Breast epithelium (tissue), 3 donors: ENCODE measurements around the gene ANKRD17.

Source experiments
- POLR2A ChIP-seq: fragments of 450-650 bp; IDR thresholded peaks from one replicate; pipeline ENCODE4 v1.6.1; 2016; ENCODE audit warnings: antibody characterized with exemption, mild to moderate bottlenecking, moderate library complexity
- TF ChIP-seq, protein P1 (sequence below), 3 donors: fragments of 450-650 bp; IDR thresholded peaks; one replicate each; pipeline ENCODE4 v1.5.1; 2016 to 2017; ENCODE audit warnings: antibody characterized with exemption in 3 of 3, mild to moderate bottlenecking in 3 of 3, moderate library complexity in 3 of 3

DNA sequence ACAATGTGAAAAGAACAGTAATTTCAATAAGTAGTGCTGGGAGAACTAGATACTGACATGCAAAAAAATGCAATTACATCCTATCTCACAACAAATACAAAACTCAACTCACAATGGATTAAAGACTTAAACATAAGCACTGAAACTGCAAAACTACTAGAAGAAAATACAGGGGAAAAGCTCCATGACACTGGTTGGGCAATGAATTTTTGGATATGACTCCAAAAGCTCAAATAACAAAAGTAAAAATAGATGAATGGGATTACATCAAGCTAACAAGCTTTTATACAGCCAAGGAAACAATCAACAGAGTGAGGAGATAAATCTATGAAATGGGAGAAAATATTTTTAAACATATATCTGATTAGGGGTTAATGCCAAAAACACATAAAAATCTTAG, 53.1 kb downstream of the ANKRD17 start:
- TF ChIP-seq, protein P1, sequence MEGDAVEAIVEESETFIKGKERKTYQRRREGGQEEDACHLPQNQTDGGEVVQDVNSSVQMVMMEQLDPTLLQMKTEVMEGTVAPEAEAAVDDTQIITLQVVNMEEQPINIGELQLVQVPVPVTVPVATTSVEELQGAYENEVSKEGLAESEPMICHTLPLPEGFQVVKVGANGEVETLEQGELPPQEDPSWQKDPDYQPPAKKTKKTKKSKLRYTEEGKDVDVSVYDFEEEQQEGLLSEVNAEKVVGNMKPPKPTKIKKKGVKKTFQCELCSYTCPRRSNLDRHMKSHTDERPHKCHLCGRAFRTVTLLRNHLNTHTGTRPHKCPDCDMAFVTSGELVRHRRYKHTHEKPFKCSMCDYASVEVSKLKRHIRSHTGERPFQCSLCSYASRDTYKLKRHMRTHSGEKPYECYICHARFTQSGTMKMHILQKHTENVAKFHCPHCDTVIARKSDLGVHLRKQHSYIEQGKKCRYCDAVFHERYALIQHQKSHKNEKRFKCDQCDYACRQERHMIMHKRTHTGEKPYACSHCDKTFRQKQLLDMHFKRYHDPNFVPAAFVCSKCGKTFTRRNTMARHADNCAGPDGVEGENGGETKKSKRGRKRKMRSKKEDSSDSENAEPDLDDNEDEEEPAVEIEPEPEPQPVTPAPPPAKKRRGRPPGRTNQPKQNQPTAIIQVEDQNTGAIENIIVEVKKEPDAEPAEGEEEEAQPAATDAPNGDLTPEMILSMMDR (IDR thresholded peaks at IDR 0.05) = no peak
- no peak for TF ChIP-seq POLR2A
